ENCODE results near the gene RERE. TPM values are rescaled to one million over a fixed set of nuclear protein-coding genes. Genes with fewer than 3 reads are reported as not detected.

Gene RERE
- total and polyA plus RNA-seq, 7 donors, result 19.2 to 148 (median 90.6) TPM

- intact Hi-C loops (cut with DNase I), result no loop called here
- no peaks in the 10 kb centered on the region for H3K9me3 ChIP-seq
- TF ChIP-seq POLR2A (IDR thresholded peaks at IDR 0.05) (no peak), EP300 (IDR thresholded peaks at IDR 0.05) (no peak), POLR2AphosphoS5 (IDR thresholded peaks at IDR 0.05) (no peak)
- TF ChIP-seq, protein P1, sequence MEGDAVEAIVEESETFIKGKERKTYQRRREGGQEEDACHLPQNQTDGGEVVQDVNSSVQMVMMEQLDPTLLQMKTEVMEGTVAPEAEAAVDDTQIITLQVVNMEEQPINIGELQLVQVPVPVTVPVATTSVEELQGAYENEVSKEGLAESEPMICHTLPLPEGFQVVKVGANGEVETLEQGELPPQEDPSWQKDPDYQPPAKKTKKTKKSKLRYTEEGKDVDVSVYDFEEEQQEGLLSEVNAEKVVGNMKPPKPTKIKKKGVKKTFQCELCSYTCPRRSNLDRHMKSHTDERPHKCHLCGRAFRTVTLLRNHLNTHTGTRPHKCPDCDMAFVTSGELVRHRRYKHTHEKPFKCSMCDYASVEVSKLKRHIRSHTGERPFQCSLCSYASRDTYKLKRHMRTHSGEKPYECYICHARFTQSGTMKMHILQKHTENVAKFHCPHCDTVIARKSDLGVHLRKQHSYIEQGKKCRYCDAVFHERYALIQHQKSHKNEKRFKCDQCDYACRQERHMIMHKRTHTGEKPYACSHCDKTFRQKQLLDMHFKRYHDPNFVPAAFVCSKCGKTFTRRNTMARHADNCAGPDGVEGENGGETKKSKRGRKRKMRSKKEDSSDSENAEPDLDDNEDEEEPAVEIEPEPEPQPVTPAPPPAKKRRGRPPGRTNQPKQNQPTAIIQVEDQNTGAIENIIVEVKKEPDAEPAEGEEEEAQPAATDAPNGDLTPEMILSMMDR (IDR thresholded peaks at IDR 0.05), result no peak
- H3K27me3 ChIP-seq, result no peaks in the 10 kb centered on the region
- WGBS, 2 donors, result 97 to 98% methylated on average over 2 of the region's 2 CpGs
- H3K36me3 ChIP-seq, result peaks cover 0 to 9% (median 2%) of the 10 kb centered on the region in 4 donors
- no peak for DNase-seq
- peak overlapping the region; percentile 71 to 86 (median 84) for H3K27ac ChIP-seq
- H3K4me3 ChIP-seq, result no peak overlapping the region
- peaks cover 0 to 79% (median 69%) of the 10 kb centered on the region in 4 donors for H3K4me1 ChIP-seq
Observed at GRCh38 chr1:8398086-8398485, 419.4 kb downstream of the RERE start.

DNA sequence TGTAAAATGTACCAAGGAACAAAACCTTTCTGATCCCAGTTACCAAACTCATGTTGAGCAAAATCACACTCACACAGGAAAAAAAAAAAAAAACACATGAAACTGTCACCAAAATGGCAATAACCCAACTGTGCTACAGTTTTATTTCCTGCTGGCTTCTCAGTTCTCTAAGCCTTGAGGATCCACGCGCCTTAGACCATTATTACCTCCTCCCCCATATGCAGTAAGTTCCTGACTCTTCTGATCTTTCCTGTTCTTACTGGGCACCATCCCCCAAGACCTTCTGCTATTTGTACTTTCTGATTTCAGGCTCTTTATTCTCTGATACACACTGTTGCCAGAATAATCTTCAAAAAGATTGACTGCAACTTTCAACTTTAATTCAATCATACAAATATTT lies 419.9 kb downstream of the RERE start:
- Histone ChIP-seq H3K27me3 (no peaks in the 10 kb centered on the region), H3K4me1 (peaks cover 0 to 79% (median 71%) of the 10 kb centered on the region in 4 donors), H3K9me3 (no peaks in the 10 kb centered on the region), H3K4me3 (no peak overlapping the region), H3K36me3 (peaks cover 0 to 9% (median 2%) of the 10 kb centered on the region in 4 donors), H3K27ac (peak overlapping the region; percentile 71 to 86 (median 84))
- no peak for DNase-seq
- TF ChIP-seq, protein P1 (IDR thresholded peaks at IDR 0.05), result no peak
- TF ChIP-seq EP300 (IDR thresholded peaks at IDR 0.05), result peak in 1 of 4 donors; percentile 15
- no peak for TF ChIP-seq POLR2A (IDR thresholded peaks at IDR 0.05)
- TF ChIP-seq POLR2AphosphoS5 (IDR thresholded peaks at IDR 0.05), result no peak
- intact Hi-C loops (cut with DNase I), result no loop called here
- 20 to 55% methylated on average over 2 of the region's 2 CpGs for WGBS, 2 donors

DNA sequence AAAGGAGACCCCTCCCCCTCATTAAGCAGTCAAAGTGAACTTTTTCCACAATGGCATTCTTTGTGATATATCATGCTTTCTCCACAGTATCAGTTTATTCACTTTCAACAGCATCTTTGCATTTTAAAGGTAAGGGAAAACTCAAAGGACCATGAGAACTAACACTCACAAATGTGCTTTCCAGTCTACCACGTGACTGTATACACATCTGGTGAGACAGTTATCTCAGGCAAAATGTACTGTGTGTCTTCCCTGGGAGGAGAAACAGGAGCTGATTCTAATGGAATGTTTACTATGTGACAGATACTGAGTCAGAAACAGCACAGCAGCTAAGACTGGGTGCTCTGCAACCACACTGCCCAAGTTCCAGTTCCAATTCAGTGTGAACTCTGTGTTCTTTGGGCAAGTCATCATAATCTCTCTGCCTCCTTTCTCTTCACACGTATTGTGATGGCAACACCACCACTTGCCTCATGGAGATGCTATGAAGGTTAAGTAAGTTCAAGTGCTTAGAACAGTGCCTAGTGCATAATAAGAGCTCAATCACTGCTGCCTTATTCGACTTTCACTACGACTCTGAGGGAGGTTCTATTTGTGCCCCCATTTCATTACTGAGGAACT lies 420.5 kb downstream of the RERE start:
- peaks cover 0 to 79% (median 69%) of the 10 kb centered on the region in 4 donors for H3K4me1 ChIP-seq
- intact Hi-C loops (cut with DNase I), result no loop called here
- TF ChIP-seq, protein P1 (IDR thresholded peaks at IDR 0.05), result no peak
- peak; percentile 65 to 84 (median 76) for TF ChIP-seq POLR2AphosphoS5 (IDR thresholded peaks at IDR 0.05)
- TF ChIP-seq EP300 (IDR thresholded peaks at IDR 0.05), result peak in 3 of 4 donors; percentile 65 to 95 (median 88)
- no peak for TF ChIP-seq POLR2A (IDR thresholded peaks at IDR 0.05)
- DNase-seq, result peak; percentile 89
- WGBS, 2 donors, result 43 to 63% methylated on average over 4 of the region's 4 CpGs
- peaks cover 0 to 6% (median under 1%) of the 10 kb centered on the region in 4 donors for H3K36me3 ChIP-seq
- no peaks in the 10 kb centered on the region for H3K9me3 ChIP-seq
- no peaks in the 10 kb centered on the region for H3K27me3 ChIP-seq
- H3K27ac ChIP-seq, result peak overlapping the region; percentile 71 to 86 (median 84)
- no peak overlapping the region for H3K4me3 ChIP-seq

- Histone ChIP-seq H3K4me1 (peaks cover 0 to 82% (median 70%) of the 10 kb centered on the region in 4 donors), H3K4me3 (no peak overlapping the region), H3K9me3 (no peaks in the 10 kb centered on the region), H3K27ac (peak overlapping the region; percentile 71 to 86 (median 84)), H3K36me3 (no peaks in the 10 kb centered on the region), H3K27me3 (no peaks in the 10 kb centered on the region)
- 59 to 78% methylated on average over 8 of the region's 8 CpGs for WGBS, 2 donors
- no peak for DNase-seq
- TF ChIP-seq, protein P1 (IDR thresholded peaks at IDR 0.05), result no peak
- TF ChIP-seq POLR2AphosphoS5 (IDR thresholded peaks at IDR 0.05), result peak in 1 of 4 donors; percentile 27
- intact Hi-C loops (cut with DNase I), result no loop called here
Observed at GRCh38 chr1:8396083-8396785, 421.2 kb downstream of the RERE start.
